SK-N-SH treated with all-trans-retinoic acid at 6 μM for 48 hours (cell line): ENCODE results near the gene NOX5.
A peak's percentile ranks its signal among the peaks of the same experiment; 100 is the strongest.

Experiments used
- ATAC-seq: fragments of 200-7000 bp; cut with Tn5 transposase; 3 replicates; pipeline ENCODE4 v1.9.1; 2020; ENCODE audit warnings: mild to moderate bottlenecking, moderate library complexity
- ARNTL ChIP-seq: fragments of 450-650 bp; formaldehyde crosslinking; IDR thresholded peaks from 2 replicates; pipeline ENCODE4 v1.5.0; 2020; ENCODE audit warnings: low read depth, mild to moderate bottlenecking, moderate library complexity, borderline replicate concordance
- BACH2 ChIP-seq: fragments of 250-450 bp; sonication (Bioruptor Pico); IDR thresholded peaks from 2 replicates; pipeline ENCODE4 v1.9.0; 2021; ENCODE audit warnings: mild to moderate bottlenecking, borderline replicate concordance
- CREB5 ChIP-seq: fragments of 250-450 bp; sonication (Bioruptor Pico); IDR thresholded peaks from 2 replicates; pipeline ENCODE4 v1.5.1; 2020; ENCODE audit warnings: low read depth, mild to moderate bottlenecking, moderate library complexity
- CSDC2 ChIP-seq: fragments of 250-450 bp; sonication (Bioruptor Pico); IDR thresholded peaks from 2 replicates; pipeline ENCODE4 v1.5.0; 2020; ENCODE audit warnings: mild to moderate bottlenecking, moderate library complexity
- CSRNP3 ChIP-seq: fragments of 250-450 bp; sonication (Bioruptor Pico); IDR thresholded peaks from 2 replicates; pipeline ENCODE4 v1.5.1; 2021; ENCODE audit warnings: mild to moderate bottlenecking, moderate library complexity
- ESRRG ChIP-seq: fragments of 250-450 bp; sonication (Bioruptor Pico); IDR thresholded peaks from 2 replicates; pipeline ENCODE4 v1.6.1; 2021; ENCODE audit warnings: mild to moderate bottlenecking
- GLIS3 ChIP-seq: fragments of 250-450 bp; sonication (Bioruptor Pico); IDR thresholded peaks from 2 replicates; pipeline ENCODE4 v1.5.0; 2020; ENCODE audit warnings: mild to moderate bottlenecking, moderate library complexity
- ISL1 ChIP-seq: fragments of 250-450 bp; sonication (Bioruptor Pico); IDR thresholded peaks from 2 replicates; pipeline ENCODE4 v2.1.2; 2022; ENCODE audit warnings: mild to moderate bottlenecking, moderate library complexity
- OSR1 ChIP-seq: fragments of 250-450 bp; sonication (Bioruptor Pico); IDR thresholded peaks from 2 replicates; pipeline ENCODE4 v1.8.0; 2022; ENCODE audit warnings: moderate library complexity, mild to moderate bottlenecking, inconsistent platforms
- PATZ1 ChIP-seq: fragments of 250-450 bp; sonication (Bioruptor Pico); IDR thresholded peaks from 2 replicates; pipeline ENCODE4 v1.8.0; 2020; ENCODE audit warnings: mild to moderate bottlenecking, moderate library complexity, borderline replicate concordance
- PPARA ChIP-seq: fragments of 250-450 bp; sonication (Bioruptor Pico); IDR thresholded peaks from 2 replicates; pipeline ENCODE4 v1.5.0; 2020; ENCODE audit warnings: mild to moderate bottlenecking, borderline replicate concordance
- RARB ChIP-seq: fragments of 250-450 bp; sonication (Bioruptor Pico); IDR thresholded peaks from 2 replicates; pipeline ENCODE4 v1.8.0; 2021; ENCODE audit warnings: mild to moderate bottlenecking, moderate library complexity
- SNAI2 ChIP-seq: fragments of 250-450 bp; sonication (Bioruptor Pico); IDR thresholded peaks from 2 replicates; pipeline ENCODE4 v1.5.0; 2020; ENCODE audit warnings: mild to moderate bottlenecking, moderate library complexity
- TCF4 ChIP-seq: fragments of 250-450 bp; sonication (Bioruptor Pico); IDR thresholded peaks from 2 replicates; pipeline ENCODE4 v1.8.0; 2021; ENCODE audit warnings: mild to moderate bottlenecking, moderate library complexity, borderline replicate concordance
- TOX ChIP-seq: fragments of 250-450 bp; sonication (Bioruptor Pico); IDR thresholded peaks from 2 replicates; pipeline ENCODE4 v1.8.0; 2021; ENCODE audit warnings: mild to moderate bottlenecking, moderate library complexity, borderline replicate concordance
- TSHZ2 ChIP-seq: fragments of 250-450 bp; sonication (Bioruptor Pico); IDR thresholded peaks from 2 replicates; pipeline ENCODE4 v1.5.0; 2020; ENCODE audit warnings: mild to moderate bottlenecking, moderate library complexity
- ZC3H10 ChIP-seq: fragments of 250-450 bp; sonication (Bioruptor Pico); IDR thresholded peaks from 2 replicates; pipeline ENCODE4 v1.5.1; 2021; ENCODE audit warnings: mild to moderate bottlenecking, moderate library complexity
- ZFP3 ChIP-seq: fragments of 250-450 bp; sonication (Bioruptor Pico); IDR thresholded peaks from 2 replicates; pipeline ENCODE4 v1.5.0; 2020; ENCODE audit warnings: mild to moderate bottlenecking, moderate library complexity
- ZFP30 ChIP-seq: fragments of 450-650 bp; formaldehyde crosslinking; IDR thresholded peaks from 2 replicates; pipeline ENCODE4 v1.5.0; 2022; ENCODE audit warnings: mild to moderate bottlenecking, moderate library complexity
- ZNF565 ChIP-seq: fragments of 450-650 bp; formaldehyde crosslinking; conservative IDR thresholded peaks from 2 replicates; pipeline ENCODE4 v1.5.0; 2020; ENCODE audit warnings: low read depth, mild to moderate bottlenecking, moderate library complexity
- ZNF8 ChIP-seq: fragments of 450-650 bp; formaldehyde crosslinking; IDR thresholded peaks from 2 replicates; pipeline ENCODE4 v1.5.0; 2020; ENCODE audit warnings: mild to moderate bottlenecking, moderate library complexity

The NOX5 gene

GRCh38 chr15:69042531-69042930 is 28.0 kb downstream of the NOX5 start:
- no peak for ATAC-seq

GRCh38 chr15:69045802-69046201 is 31.3 kb downstream of the NOX5 start:
- no peak for TF ChIP-seq CSRNP3 (CRISPR knock-in tag)
- no peak for TF ChIP-seq ZNF8
- no peak for TF ChIP-seq CREB5
- no peak for TF ChIP-seq SNAI2
- peak; percentile 74 for ATAC-seq

More at GRCh38 chr15:69042531-69042930, 28.0 kb downstream of the NOX5 start:
- no peak for TF ChIP-seq TCF4 (CRISPR knock-in tag)
- TF ChIP-seq PPARA: no peak
- no peak for TF ChIP-seq CREB5
- TF ChIP-seq GLIS3 (CRISPR knock-in tag): no peak
- no peak for TF ChIP-seq RARB (CRISPR knock-in tag)
- no peak for TF ChIP-seq SNAI2
- TF ChIP-seq ARNTL (CRISPR knock-in tag): no peak
- TF ChIP-seq ISL1 (CRISPR knock-in tag): no peak
- TF ChIP-seq ZC3H10 (CRISPR knock-in tag): no peak
- TF ChIP-seq PATZ1 (CRISPR knock-in tag): no peak
- TF ChIP-seq ZNF8: no peak
- TF ChIP-seq ZFP30 (CRISPR knock-in tag): no peak
- no peak for TF ChIP-seq OSR1
- no peak for TF ChIP-seq CSDC2 (CRISPR knock-in tag)
- no peak for TF ChIP-seq ZFP3
- TF ChIP-seq BACH2 (CRISPR knock-in tag): no peak
- TF ChIP-seq CSRNP3 (CRISPR knock-in tag): no peak
- TF ChIP-seq TSHZ2 (CRISPR knock-in tag): no peak
- no peak for TF ChIP-seq ZNF565 (CRISPR knock-in tag)
- no peak for TF ChIP-seq TOX (CRISPR knock-in tag)

- no peak for ATAC-seq
Observed at GRCh38 chr15:69046781-69047180, 32.3 kb downstream of the NOX5 start.

More at GRCh38 chr15:69046781-69047180, 32.3 kb downstream of the NOX5 start:
- TF ChIP-seq TOX (CRISPR knock-in tag) (no peak), ZFP30 (CRISPR knock-in tag) (no peak), ZNF565 (CRISPR knock-in tag) (no peak), OSR1 (no peak), TSHZ2 (CRISPR knock-in tag) (no peak), ISL1 (CRISPR knock-in tag) (no peak), ZFP3 (no peak), ARNTL (CRISPR knock-in tag) (no peak), CREB5 (no peak), ESRRG (CRISPR knock-in tag) (no peak), PATZ1 (CRISPR knock-in tag) (no peak)
